Measurements from ENCODE around the gene FXYD4. TPM values are rescaled to one million over a fixed set of nuclear protein-coding genes. Genes with fewer than 3 reads are reported as not detected.

The FXYD4 gene
- total RNA-seq, 1 donor from 2014 or later: not detected

DNA sequence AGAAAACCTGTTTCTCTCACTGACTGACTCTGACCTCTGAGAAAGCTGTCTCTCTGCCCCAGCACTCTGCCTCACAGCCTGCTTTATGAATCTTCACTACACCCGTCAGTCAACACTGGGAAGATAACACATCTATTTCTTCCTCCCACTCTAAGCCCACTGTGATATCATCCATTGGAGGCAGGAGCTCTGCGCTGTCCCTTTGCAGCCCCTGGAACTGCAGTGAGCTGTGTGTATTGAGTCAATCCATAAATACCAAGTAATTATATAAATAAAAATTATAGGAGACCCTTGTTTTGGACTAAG lies 17.2 kb upstream of the FXYD4 start:
- no peak for DNase-seq (ENCODE audit: low read depth)
- TF ChIP-seq, protein P1, sequence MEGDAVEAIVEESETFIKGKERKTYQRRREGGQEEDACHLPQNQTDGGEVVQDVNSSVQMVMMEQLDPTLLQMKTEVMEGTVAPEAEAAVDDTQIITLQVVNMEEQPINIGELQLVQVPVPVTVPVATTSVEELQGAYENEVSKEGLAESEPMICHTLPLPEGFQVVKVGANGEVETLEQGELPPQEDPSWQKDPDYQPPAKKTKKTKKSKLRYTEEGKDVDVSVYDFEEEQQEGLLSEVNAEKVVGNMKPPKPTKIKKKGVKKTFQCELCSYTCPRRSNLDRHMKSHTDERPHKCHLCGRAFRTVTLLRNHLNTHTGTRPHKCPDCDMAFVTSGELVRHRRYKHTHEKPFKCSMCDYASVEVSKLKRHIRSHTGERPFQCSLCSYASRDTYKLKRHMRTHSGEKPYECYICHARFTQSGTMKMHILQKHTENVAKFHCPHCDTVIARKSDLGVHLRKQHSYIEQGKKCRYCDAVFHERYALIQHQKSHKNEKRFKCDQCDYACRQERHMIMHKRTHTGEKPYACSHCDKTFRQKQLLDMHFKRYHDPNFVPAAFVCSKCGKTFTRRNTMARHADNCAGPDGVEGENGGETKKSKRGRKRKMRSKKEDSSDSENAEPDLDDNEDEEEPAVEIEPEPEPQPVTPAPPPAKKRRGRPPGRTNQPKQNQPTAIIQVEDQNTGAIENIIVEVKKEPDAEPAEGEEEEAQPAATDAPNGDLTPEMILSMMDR (conservative IDR thresholded peaks at IDR 0.05; ENCODE audit: low read depth, low read length): no peak
- H3K4me3 ChIP-seq (ENCODE audit: low read depth, low read length): no peak overlapping the region

DNA sequence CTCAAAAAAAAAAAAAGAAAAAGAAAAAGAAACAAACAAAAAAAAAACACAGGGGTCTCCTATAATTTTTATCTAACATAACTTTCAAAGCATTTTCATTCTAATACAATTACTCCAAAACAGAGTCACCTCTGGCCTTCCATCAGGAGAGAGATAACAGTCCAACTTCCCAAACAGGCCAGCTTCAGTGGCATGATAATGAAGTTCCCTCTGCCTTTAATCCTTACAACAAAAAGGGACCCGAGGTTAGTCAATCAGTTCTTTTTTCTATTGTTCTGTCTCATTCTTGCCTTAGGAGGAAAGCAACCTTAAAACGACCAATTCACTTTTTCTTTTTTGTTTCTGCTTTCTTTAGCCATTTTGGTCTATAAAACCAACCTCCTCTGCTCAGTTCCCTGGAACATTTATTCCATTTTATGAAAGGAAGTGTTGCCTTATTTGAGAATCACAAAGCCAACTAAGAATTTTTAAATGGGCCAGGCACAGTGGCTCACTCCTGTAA lies 16.5 kb upstream of the FXYD4 start:
- TF ChIP-seq, protein P1 (conservative IDR thresholded peaks at IDR 0.05; ENCODE audit: low read depth, low read length): no peak
- no peak for DNase-seq (ENCODE audit: low read depth)
- no peak overlapping the region for H3K4me3 ChIP-seq (ENCODE audit: low read depth, low read length)

DNA sequence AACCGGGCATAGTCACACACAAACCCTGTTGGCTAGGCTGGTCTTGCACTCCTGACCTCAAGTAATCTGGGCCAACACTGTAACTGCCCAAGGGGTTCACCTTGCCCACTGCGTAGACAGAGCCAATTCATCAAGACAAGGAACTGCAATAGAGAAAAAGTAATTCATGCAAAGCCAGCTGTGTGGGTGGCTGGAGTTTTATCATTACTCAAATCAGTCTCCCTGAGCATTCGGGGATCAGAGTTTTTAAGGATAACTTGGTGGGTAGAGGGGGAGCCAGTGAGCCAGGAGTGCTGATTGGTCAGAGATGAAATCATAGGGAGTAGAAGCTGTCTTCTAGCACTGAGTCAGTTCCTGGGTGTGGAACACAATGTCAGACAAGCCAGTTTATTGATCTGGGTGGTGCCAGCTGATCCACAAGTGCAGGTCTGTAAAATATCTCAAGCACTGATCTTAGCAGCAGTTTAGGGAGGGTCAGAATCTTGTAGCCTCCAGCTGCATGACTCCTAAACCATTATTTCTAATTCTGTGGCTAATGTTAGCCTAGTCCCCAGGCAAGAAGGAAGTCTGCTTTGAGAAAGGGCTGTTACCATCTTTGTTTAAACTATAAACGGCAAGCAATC lies 15.6 kb upstream of the FXYD4 start:
- H3K4me3 ChIP-seq (ENCODE audit: low read depth, low read length): no peak overlapping the region
- peak; percentile 23 for DNase-seq (ENCODE audit: low read depth)
- TF ChIP-seq, protein P1 (conservative IDR thresholded peaks at IDR 0.05; ENCODE audit: low read depth, low read length): peak; percentile 22

DNA sequence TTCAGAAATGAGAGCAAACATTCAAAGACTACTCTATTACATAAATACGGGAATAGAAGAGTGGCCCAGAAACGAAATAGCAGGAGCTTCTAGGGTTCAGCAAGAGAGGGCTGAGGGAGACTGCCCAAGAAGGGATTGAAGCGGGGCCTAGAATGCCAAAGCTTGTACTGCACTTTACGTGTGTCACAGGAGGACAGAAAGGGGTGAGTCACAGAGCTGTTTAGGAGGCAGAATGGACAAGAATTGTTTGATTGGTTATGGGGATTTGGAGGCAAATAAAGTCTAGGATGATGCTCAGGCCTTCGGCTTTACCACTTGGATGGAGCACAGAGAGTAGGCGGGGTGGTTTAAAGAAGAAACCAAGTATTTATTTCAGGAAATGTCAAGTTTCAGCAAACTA lies 11.3 kb upstream of the FXYD4 start:
- no peak overlapping the region for H3K4me3 ChIP-seq (ENCODE audit: low read depth, low read length)
- no peak for DNase-seq (ENCODE audit: low read depth)
- TF ChIP-seq, protein P1 (conservative IDR thresholded peaks at IDR 0.05; ENCODE audit: low read depth, low read length): no peak

DNA sequence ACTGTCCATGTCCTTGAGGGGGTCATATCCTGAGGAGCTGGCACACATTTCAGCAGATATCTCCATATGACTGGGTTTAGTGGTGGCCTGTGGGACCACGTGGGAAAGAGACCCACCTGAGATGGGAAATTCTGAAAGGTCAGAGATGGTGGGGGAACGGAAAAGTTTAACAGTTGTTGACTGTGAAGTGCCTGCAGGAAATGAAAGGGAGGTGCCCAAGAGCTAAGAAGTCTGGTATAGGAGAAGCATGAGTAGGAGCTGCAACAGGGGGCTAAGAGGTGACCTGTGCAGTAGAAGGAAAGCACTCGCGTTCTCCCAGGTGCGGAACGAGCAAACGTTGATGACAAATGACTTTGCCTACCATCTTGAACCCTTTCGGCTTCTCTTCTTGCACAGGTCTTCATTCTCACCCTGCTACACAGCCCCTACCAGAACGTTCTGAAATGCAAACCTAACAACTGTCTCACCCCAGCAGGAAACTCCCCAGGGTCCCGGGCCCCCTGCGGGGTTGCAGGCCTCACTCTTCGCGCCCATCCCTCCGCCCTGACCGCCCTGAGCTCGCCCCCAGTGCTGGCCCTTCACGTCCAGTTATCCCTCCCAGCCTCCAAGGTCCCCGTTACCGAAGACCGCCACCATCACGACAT lies 9.8 kb upstream of the FXYD4 start:
- no peak for DNase-seq (ENCODE audit: low read depth)
- TF ChIP-seq, protein P1 (conservative IDR thresholded peaks at IDR 0.05; ENCODE audit: low read depth, low read length): no peak
- H3K4me3 ChIP-seq (ENCODE audit: low read depth, low read length): peak overlapping the region; percentile 84

DNA sequence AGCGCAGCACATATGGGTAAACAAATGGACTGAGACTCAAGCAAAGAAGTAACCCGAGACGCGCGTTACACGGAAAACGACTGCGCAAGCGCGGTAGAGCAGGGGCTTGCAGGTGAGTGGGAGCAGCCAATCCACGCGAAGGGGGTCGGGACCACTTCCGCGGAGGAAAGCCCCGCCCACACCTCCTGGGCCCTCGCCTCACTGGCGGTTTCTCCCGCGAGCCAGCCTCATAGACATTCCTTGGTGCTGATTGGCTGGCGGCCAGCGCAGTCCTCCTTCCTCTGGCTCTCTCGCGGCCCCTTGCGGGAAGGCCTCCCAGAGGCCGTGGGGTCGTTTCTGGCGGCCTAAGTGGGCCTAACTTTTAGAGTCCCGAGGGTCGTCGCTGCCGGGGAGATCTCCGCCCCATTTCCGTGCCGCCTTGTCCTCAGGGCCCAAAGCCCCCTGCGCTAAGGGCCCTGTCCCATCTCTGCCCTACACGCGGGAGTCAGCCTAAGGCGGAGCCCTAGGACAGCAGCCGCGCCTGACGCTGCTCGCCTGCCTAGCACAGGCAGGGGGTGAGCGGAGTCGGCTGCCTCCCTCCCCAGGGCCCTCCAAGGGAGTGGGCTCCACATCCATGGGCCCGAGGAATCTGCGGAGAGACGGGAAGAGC lies 9.1 kb upstream of the FXYD4 start:
- TF ChIP-seq, protein P1 (conservative IDR thresholded peaks at IDR 0.05; ENCODE audit: low read depth, low read length): peak; percentile 57

More for the DNA sequence above, 9.1 kb upstream of the FXYD4 start:
- H3K4me3 ChIP-seq (ENCODE audit: low read depth, low read length): peak overlapping the region; percentile 84
- DNase-seq (ENCODE audit: low read depth): peak; percentile 67

All from epithelial cell of proximal tubule (primary cell).